ENCODE measurements around the gene RYR1. TPM values are rescaled to one million over a fixed set of nuclear protein-coding genes. Genes with fewer than 3 reads are reported as not detected.

The RYR1 gene
- total and polyA plus RNA-seq, 2 of the 8 experiments (the other 6 are each of a cell fraction or from before 2014, with no cell fraction given): 5.8 to 11.8 TPM

DNA sequence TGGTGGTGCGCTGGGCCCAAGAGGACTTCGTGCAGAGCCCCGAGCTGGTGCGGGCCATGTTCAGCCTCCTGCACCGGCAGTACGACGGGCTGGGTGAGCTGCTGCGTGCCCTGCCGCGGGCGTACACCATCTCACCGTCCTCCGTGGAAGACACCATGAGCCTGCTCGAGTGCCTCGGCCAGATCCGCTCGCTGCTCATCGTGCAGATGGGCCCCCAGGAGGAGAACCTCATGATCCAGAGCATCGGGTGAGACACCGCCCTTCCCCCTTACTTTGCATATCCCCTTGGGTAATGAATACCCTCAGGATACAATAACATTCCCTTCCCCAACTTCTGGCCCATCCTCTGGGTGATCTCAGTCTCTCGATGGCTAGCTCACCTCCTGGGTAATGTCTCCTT lies 60.9 kb downstream of the RYR1 start:
- Histone ChIP-seq H3K14ac (ENCODE audit: insufficient read length) (no peak overlapping the region), H3K79me1 (ENCODE audit: low read depth, low read length) (no peaks in the 10 kb centered on the region), H3K9ac (replicated peaks in 1 of 4; ENCODE audit: extremely low read depth in 1 of 4, low read depth in 3 of 4, low read length in 3 of 4) (no peak overlapping the region), H3K56ac (replicated peaks; ENCODE audit: insufficient read length, low read depth, low read length) (no peak overlapping the region), H2BK5ac (ENCODE audit: low read depth, low read length) (peak overlapping the region; percentile 79), H3K9me3 (ENCODE audit: insufficient read depth in 2 of 2, low read depth in 1 of 2, low read length in 1 of 2) (no peaks in the 10 kb centered on the region), H4K20me1 (replicated peaks in 1 of 2; ENCODE audit: control insufficient read depth in 1 of 2, insufficient read depth in 2 of 2, low read length in 2 of 2) (peaks cover 0 to 5% of the 10 kb centered on the region in 2 experiments), H4K91ac (replicated peaks; ENCODE audit: insufficient read length, low read length) (no peak overlapping the region), H2AFZ (ENCODE audit: low read length) (no peak overlapping the region), H2BK120ac (replicated peaks; ENCODE audit: low read depth, low read length) (no peak overlapping the region), H2AK5ac (ENCODE audit: low read depth, low read length) (no peak overlapping the region), H2BK15ac (ENCODE audit: low read length) (0 out of 2 replicates have a peak overlapping the region, but pooled peaks have one; percentile 88), H3K4ac (replicated peaks; ENCODE audit: insufficient read length, low read depth, low read length) (no peak overlapping the region), H4K8ac (ENCODE audit: extremely low read depth, insufficient read depth, low read length) (no peak overlapping the region), H2BK12ac (ENCODE audit: low read depth, low read length) (peak overlapping the region; percentile 77; the same call in 1 of the 2 replicates), H3K4me3 (ENCODE audit: extremely low read depth in 1 of 4, insufficient read depth in 2 of 4, low read depth in 3 of 4, low read length in 4 of 4) (no peak overlapping the region), H3K23me2 (ENCODE audit: low read depth, low read length) (no peaks in the 10 kb centered on the region), H4K5ac (ENCODE audit: insufficient read length, low read depth, low read length) (peak overlapping the region; percentile 57), H3K27ac (ENCODE audit: low read depth, low read length) (peak overlapping the region; percentile 31; the same call in 1 of the 2 replicates), H3K4me2 (ENCODE audit: insufficient read depth in 1 of 2, low read depth in 2 of 2, low read length in 2 of 2) (no peak overlapping the region; a peak in 2 of 4 replicates), H3K79me2 (ENCODE audit: control insufficient read depth in 1 of 2, insufficient read depth in 2 of 2, low read length in 2 of 2) (no peaks in the 10 kb centered on the region), H3K27me3 (replicated peaks in 1 of 4; ENCODE audit: control insufficient read depth in 3 of 4, extremely low read depth in 1 of 4, insufficient read depth in 3 of 4, low read length in 3 of 4) (no peaks in the 10 kb centered on the region), H3K36me3 (ENCODE audit: control insufficient read depth in 2 of 4, insufficient read depth in 4 of 4, low read length in 3 of 4) (peaks cover 6 to 41% (median 26%) of the 10 kb centered on the region in 4 experiments), H3K4me1 (replicated peaks in 1 of 4; ENCODE audit: control insufficient read depth in 3 of 4, insufficient read depth in 4 of 4, low read length in 3 of 4) (peaks cover 0 to 3% (median 1%) of the 10 kb centered on the region in 4 experiments; a peak in 3 of 7 replicates), H3K23ac (ENCODE audit: insufficient read length) (no peak overlapping the region), H3K18ac (ENCODE audit: extremely low read depth, low read length) (no peak overlapping the region; the same call in 1 of the 2 replicates), H2BK20ac (ENCODE audit: low read length) (no peak overlapping the region; the same call in 1 of the 2 replicates)
- POLR2A ChIA-PET (ENCODE audit: partially characterized antibody): interaction anchor here (0.9 to 1.8 kb wide), 5 partner anchors 11 to 91 kb away, joined by 3 to 6 read pairs (median 3); partner anchors contain the start of gene FAM98C
- CTCF ChIA-PET (ENCODE audit: partially characterized antibody): interaction anchor here (1.1 to 7.7 kb wide), 2 partner anchors 10 to 16 kb away, joined by 3 to 35 read pairs; no protein-coding TSS in a partner anchor
- FAIRE-seq (no peak), DNase-seq (ENCODE audit: low read depth in 1 of 2, low spot score in 2 of 2) (no peak)
- TF ChIP-seq SIN3A (conservative IDR thresholded peaks at IDR 0.05 in 1 of 2, IDR thresholded peaks at IDR 0.05 in 1 of 2; ENCODE audit: low read depth in 1 of 2, low read length in 2 of 2): no peak
- TF ChIP-seq RXRA (IDR thresholded peaks at IDR 0.05; ENCODE audit: insufficient read depth, low read depth, low read length): no peak
- no peak for TF ChIP-seq SP2 (IDR thresholded peaks at IDR 0.05; ENCODE audit: low read length)
- TF ChIP-seq PHF8 (conservative IDR thresholded peaks at IDR 0.05; ENCODE audit: low read depth, low read length): no peak
- TF ChIP-seq TCF12 (IDR thresholded peaks at IDR 0.05; ENCODE audit: low read depth, low read length): no peak
- TF ChIP-seq BCL11A (IDR thresholded peaks at IDR 0.05; ENCODE audit: low read depth in 2 of 2, low read length in 2 of 2): no peak
- no peak for TF ChIP-seq CBX5 (IDR thresholded peaks at IDR 0.05; ENCODE audit: low read depth, low read length)
- TF ChIP-seq RFX5 (IDR thresholded peaks at IDR 0.05; ENCODE audit: borderline replicate concordance, low read depth, low read length): no peak
- no peak for TF ChIP-seq SP1 (IDR thresholded peaks at IDR 0.05; ENCODE audit: low read depth, low read length)
- TF ChIP-seq, protein P1, sequence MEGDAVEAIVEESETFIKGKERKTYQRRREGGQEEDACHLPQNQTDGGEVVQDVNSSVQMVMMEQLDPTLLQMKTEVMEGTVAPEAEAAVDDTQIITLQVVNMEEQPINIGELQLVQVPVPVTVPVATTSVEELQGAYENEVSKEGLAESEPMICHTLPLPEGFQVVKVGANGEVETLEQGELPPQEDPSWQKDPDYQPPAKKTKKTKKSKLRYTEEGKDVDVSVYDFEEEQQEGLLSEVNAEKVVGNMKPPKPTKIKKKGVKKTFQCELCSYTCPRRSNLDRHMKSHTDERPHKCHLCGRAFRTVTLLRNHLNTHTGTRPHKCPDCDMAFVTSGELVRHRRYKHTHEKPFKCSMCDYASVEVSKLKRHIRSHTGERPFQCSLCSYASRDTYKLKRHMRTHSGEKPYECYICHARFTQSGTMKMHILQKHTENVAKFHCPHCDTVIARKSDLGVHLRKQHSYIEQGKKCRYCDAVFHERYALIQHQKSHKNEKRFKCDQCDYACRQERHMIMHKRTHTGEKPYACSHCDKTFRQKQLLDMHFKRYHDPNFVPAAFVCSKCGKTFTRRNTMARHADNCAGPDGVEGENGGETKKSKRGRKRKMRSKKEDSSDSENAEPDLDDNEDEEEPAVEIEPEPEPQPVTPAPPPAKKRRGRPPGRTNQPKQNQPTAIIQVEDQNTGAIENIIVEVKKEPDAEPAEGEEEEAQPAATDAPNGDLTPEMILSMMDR (IDR thresholded peaks at IDR 0.05; ENCODE audit: control extremely low read depth in 1 of 3, insufficient read depth in 1 of 3, low read depth in 1 of 3, low read length in 3 of 3): no peak
- 93% methylated on average over 19 of the region's 21 CpGs; no CpG with 5 or more reads in 1 of the 2 experiments for WGBS, 2 experiments (ENCODE audit: extremely low coverage in 1 of 2, insufficient coverage in 1 of 2, insufficient read length in 1 of 2, insufficient replicate concordance in 2 of 2, low coverage in 1 of 2, low lambda C conversion rate in 2 of 2, missing lambda C conversion rate in 1 of 2)
